Measurements from ENCODE around the gene VENTX.

DNA sequence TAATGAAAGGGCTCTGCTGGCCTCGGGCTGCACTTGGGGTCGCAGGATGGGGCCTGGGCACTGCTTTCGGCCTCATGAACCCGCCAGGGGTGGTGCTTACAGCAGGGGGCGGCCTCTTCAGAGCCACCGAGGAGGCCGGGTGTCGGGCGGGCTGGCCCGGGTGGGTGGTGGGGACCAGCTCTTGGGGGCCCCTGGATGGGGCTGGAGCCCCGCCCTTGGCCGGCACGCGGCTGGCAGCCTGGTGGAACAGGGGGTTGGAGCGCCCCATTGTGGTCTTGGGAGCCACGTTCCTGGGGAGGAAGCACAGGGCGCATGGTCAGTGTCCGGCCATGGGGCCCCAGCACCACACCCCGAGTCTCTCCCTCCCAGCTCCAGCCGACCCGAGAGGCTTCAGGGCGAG is 30.2 kb downstream of the VENTX start:
- TF ChIP-seq NFE2L1 (CRISPR knock-in tag; IDR thresholded peaks at IDR 0.05) (no peak), GRHL2 (CRISPR knock-in tag; IDR thresholded peaks at IDR 0.05; ENCODE audit: insufficient replicate concordance, severe bottlenecking) (no peak), PREB (CRISPR knock-in tag; IDR thresholded peaks at IDR 0.05; ENCODE audit: borderline replicate concordance) (no peak), SP1 (CRISPR knock-in tag; conservative IDR thresholded peaks at IDR 0.05) (no peak), USF1 (CRISPR knock-in tag; IDR thresholded peaks at IDR 0.05) (no peak), ZNF263 (CRISPR knock-in tag; IDR thresholded peaks at IDR 0.05; ENCODE audit: low read depth) (no peak)
